22Rv1 (cell line): ENCODE results near the gene NMNAT3.

ENCODE experiments used
- H3K27ac ChIP-seq: fragments of 450-650 bp; 2 replicates; pipeline ENCODE4 v1.5.1; 2017
- CTCF ChIP-seq: fragments of 450-650 bp; IDR thresholded peaks from 2 replicates; pipeline ENCODE4 v1.5.1; 2017; ENCODE audit warnings: mild to moderate bottlenecking
- ZFX ChIP-seq: fragments of 450-650 bp; IDR thresholded peaks from 2 replicates; pipeline ENCODE4 v1.6.1; 2017; ENCODE audit warnings: antibody characterized with exemption, borderline replicate concordance

NMNAT3 gene

GRCh38 chr3:139619484-139619883 is 58.3 kb downstream of the NMNAT3 start:
- TF ChIP-seq ZFX (no peak), CTCF (no peak)
- no peak overlapping the region for H3K27ac ChIP-seq

DNA sequence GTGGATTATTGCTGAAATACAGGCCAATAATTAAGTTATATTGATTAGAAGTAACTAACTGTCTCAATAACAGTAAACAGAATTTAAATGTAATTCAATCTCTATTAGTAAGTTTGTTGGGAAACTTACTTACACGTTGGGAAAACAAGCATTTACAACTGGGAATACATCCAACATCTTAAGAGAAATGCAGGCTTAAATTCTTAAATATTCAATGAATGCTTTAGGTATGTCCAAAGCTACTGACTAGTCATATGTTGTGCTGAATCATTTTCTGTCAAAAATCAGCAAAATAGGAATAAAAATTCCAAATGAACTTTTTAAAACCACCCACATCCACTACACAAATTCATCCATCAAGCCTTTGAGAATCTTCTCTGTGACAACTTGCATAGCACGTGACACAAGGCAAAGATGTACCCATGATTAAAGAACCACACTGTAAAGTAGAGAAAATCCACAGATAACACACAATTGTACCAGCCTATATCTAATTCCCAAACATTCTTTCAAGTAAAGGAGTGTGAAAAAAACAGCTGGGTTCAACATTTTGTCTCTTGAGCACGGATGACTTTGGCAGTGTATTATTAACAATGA is 60.0 kb downstream of the NMNAT3 start:
- no peak overlapping the region for H3K27ac ChIP-seq
- TF ChIP-seq CTCF (no peak), ZFX (no peak)

GRCh38 chr3:139611528-139611927 is 66.2 kb downstream of the NMNAT3 start:
- no peak overlapping the region for H3K27ac ChIP-seq
- TF ChIP-seq ZFX (no peak), CTCF (no peak)

DNA sequence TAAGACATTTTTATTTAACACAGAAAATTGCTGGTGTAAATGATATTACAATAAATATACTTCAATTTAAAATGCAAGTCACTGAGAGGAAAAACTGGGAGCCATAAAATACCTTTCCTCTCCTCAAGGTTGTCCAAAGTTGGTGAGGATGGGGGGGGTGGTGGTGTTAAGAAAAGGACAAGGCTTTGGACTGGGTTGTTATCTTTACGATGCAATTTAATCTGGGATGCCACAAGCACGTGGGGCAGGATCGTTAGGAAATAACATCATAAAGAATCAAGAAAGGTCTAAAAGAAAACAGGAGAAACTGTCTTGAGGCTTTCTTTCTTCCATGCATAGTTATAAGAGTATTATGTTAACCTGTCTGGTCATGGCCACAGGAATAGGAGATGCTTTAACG is 66.9 kb downstream of the NMNAT3 start:
- no peak overlapping the region for H3K27ac ChIP-seq
- TF ChIP-seq ZFX (no peak), CTCF (no peak)

DNA sequence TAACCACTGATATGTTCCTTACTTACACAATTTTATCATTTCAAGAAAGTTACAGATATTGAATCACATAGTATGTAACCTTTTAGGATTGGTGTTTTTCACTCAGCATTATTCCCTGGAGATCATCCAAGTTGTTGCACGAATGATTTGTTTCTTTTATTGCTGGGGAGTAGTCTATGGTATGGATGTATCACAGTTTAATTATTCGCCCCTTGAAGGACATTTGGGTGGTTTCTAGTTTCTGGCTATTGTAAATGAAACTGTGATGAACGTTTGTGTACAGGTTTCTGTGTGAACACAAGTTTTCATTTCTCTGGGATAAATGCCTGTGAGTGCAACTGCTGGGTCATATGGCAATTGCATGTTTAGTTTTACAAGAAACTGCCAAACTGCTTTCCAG is 68.8 kb downstream of the NMNAT3 start:
- H3K27ac ChIP-seq: no peak overlapping the region
- TF ChIP-seq ZFX (no peak), CTCF (no peak)

- TF ChIP-seq CTCF (no peak), ZFX (no peak)
- H3K27ac ChIP-seq: no peak overlapping the region
These were observed 69.7 kb downstream of the NMNAT3 start for GRCh38 chr3:139608108-139608380.

DNA sequence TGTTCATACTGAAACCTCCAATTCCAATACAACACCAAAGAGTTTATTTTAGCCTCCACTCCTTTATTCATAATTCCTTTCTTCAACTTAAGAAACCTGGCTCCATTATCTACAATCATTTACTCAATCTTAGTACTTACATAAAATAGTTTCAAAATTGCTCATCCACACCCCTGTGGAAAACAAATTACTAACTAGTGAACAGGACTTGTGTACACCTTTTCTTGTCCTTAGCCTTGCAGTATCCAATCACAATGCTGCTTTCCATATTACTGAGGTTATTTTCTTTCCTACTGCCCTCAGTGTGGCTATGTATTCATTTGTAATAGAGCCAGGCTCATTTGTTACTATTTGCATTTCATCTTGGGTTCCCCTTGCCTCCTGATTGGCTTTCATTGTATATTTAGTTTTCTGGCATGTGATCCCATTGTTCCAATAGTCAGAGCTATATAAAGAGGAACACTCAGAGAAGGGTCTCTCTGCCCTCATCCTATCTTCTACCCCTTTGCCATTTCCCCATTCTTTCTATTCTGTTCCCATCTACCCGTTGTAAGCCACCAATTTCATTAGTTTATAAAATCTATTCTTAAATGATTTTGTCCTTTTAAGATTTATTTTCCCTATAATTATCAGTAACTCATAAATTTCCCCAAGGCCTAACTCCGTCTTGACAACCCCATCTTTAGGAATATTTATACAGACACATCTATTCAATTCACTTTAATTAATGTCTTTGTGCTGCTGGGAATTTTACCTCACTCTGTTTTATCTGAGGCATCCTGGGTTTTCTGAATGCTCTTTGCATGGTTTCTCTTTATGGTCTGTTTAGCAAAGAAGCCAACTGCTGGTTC is 70.3 kb downstream of the NMNAT3 start:
- no peak for TF ChIP-seq CTCF
- TF ChIP-seq ZFX: no peak
- no peak overlapping the region for H3K27ac ChIP-seq
